Omental fat pad (tissue), 4 donors: ENCODE results near the gene SLC6A1. TPM values are rescaled to one million over a fixed set of nuclear protein-coding genes. Genes with fewer than 3 reads are reported as not detected.
A peak's percentile ranks its signal among the peaks of the same experiment; 100 is the strongest.

Source experiments
- ATAC-seq: fragments of 150-250 bp; one replicate; pipeline ENCODE4 v1.9.1; 2016; ENCODE audit warnings: mild to moderate bottlenecking, moderate library complexity; ENCODE audit not compliant: low FRiP score
- DNase-seq: peaks from one replicate; pipeline ENCODE4 v3.0.0-alpha.2; 2019; ENCODE audit warnings: low spot score
- CTCF ChIP-seq, 3 donors: fragments of 450-650 bp; IDR thresholded peaks; one replicate each; pipeline ENCODE4 v1.5.1; 2016 to 2017; ENCODE audit warnings: antibody characterized with exemption in 3 of 3, mild to moderate bottlenecking in 3 of 3, moderate library complexity in 2 of 3
- total RNA-seq, 4 donors: library from RNA; depleted of rRNA; stranded (reverse); fragments of >200 nt; gene quantifications; one replicate each; pipeline ENCODE4 v1.1.0, GENCODE V29; 2016

SLC6A1 gene
- total RNA-seq, 4 donors from 2014 or later: 0.09 to 2.0 (median 0.49) TPM

- ATAC-seq: no peak
- no peak for TF ChIP-seq CTCF (IDR thresholded peaks at IDR 0.05)
- DNase-seq: no peak
These were observed 35.6 kb upstream of the SLC6A1 start for GRCh38 chr3:10956986-10957385.

- no peak for DNase-seq
- TF ChIP-seq CTCF (IDR thresholded peaks at IDR 0.05): no peak
- no peak for ATAC-seq
These were observed 34.4 kb upstream of the SLC6A1 start for GRCh38 chr3:10957976-10958749.

- ATAC-seq (peak; percentile 27), DNase-seq (no peak)
- TF ChIP-seq CTCF (IDR thresholded peaks at IDR 0.05): no peak
These were observed 32.3 kb upstream of the SLC6A1 start for GRCh38 chr3:10960255-10960654.

- ATAC-seq: no peak
These were observed 30.6 kb upstream of the SLC6A1 start for GRCh38 chr3:10961921-10962320.

GRCh38 chr3:10962481-10963036 is 30.0 kb upstream of the SLC6A1 start:
- TF ChIP-seq CTCF (IDR thresholded peaks at IDR 0.05): no peak
- DNase-seq (no peak), ATAC-seq (no peak)

More at GRCh38 chr3:10961921-10962320, 30.6 kb upstream of the SLC6A1 start:
- no peak for TF ChIP-seq CTCF (IDR thresholded peaks at IDR 0.05)
- DNase-seq: no peak

- ATAC-seq (no peak), DNase-seq (no peak)
- no peak for TF ChIP-seq CTCF (IDR thresholded peaks at IDR 0.05)
These were observed 27.9 kb upstream of the SLC6A1 start for GRCh38 chr3:10964537-10965167.
